Osteocyte (in vitro differentiated cells): Measurements from ENCODE around the gene LAS1L. TPM values are rescaled to one million over a fixed set of nuclear protein-coding genes. Genes with fewer than 3 reads are reported as not detected.

ENCODE experiments used
- DNase-seq: peaks from one replicate; pipeline ENCODE4 v3.0.0; 2021; ENCODE audit warnings: mixed read lengths; ENCODE audit not compliant: unreplicated experiment; ENCODE audit errors: extremely low spot score
- H3K27ac Mint-ChIP-seq: one replicate; pipeline ENCODE4 v1.8.0; 2021; ENCODE audit warnings: mild to moderate bottlenecking, mixed read lengths; ENCODE audit not compliant: unreplicated experiment
- H3K27me3 Mint-ChIP-seq: one replicate; pipeline ENCODE4 v1.8.0; 2021; ENCODE audit warnings: mixed read lengths; ENCODE audit not compliant: unreplicated experiment
- H3K36me3 Mint-ChIP-seq: one replicate; pipeline ENCODE4 v1.8.0; 2021; ENCODE audit warnings: mixed read lengths; ENCODE audit not compliant: unreplicated experiment
- H3K4me1 Mint-ChIP-seq: one replicate; pipeline ENCODE4 v1.8.0; 2021; ENCODE audit warnings: mixed read lengths; ENCODE audit not compliant: unreplicated experiment
- H3K4me3 Mint-ChIP-seq: one replicate; pipeline ENCODE4 v1.8.0; 2021; ENCODE audit warnings: mild to moderate bottlenecking, moderate library complexity, mixed read lengths; ENCODE audit not compliant: unreplicated experiment
- H3K9me3 Mint-ChIP-seq: one replicate; pipeline ENCODE4 v1.8.0; 2021; ENCODE audit warnings: mixed read lengths; ENCODE audit not compliant: unreplicated experiment
- total RNA-seq: library from RNA; stranded (reverse); gene quantifications from 2 replicates; pipeline ENCODE4 v1.2.1, GENCODE V29; 2021
- TF ChIP-seq, protein P1 (sequence below): fragments of 200-600 bp; sonication (generic); IDR thresholded peaks from 2 replicates; pipeline ENCODE4 v1.5.0; 2021; ENCODE audit warnings: antibody characterized with exemption, mild to moderate bottlenecking, moderate library complexity

LAS1L gene
- total RNA-seq, 1 donor from 2014 or later, result 33.6 TPM

DNA sequence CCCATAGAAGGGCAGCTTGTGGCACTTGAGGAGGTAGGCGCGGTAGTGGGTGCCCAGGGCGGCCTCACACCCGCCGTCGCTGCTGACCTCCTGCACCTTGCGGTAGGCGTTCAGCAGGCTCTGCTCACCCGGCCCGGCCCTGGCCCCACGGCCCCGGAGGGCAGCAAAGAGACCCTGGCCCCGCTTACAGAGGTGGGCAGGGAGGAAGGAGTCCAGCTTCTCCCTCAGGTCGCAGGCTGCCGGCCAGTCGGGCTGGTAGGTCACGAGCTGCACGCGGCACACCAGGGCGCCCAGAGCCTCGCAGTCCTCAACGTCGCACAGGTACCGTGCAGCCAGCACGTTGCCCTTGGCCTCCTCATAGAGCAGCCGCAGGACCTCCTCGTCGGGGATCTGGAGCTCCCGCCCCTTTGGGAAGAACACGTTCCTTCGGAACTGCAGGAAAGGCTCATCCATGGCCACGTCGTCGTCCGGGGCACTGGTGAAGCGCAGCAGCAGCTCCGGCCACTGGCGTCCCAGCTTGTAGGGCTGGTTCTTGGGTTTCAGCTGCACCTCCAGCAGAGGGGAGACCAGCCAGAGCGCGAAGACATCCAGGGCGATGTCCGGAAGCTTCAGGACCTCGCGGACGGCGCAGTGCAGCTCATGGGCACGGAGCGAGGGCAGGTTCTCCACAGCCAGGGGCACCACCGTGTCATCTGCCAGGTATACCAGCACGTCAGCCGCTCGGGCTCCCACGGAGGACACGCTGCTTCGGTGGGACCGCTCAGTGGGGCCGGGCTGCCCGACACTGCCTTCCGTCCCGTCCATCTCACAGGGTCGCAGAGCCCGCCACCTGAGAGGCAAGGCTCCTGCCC, 17.1 kb upstream of the LAS1L start:
- H3K4me1 Mint-ChIP-seq, result no peaks in the 10 kb centered on the region
- no peak overlapping the region for H3K27ac Mint-ChIP-seq
- DNase-seq, result no peak
- no peaks in the 10 kb centered on the region for H3K36me3 Mint-ChIP-seq
- H3K27me3 Mint-ChIP-seq, result no peaks in the 10 kb centered on the region
- H3K9me3 Mint-ChIP-seq, result no peaks in the 10 kb centered on the region
- TF ChIP-seq, protein P1, sequence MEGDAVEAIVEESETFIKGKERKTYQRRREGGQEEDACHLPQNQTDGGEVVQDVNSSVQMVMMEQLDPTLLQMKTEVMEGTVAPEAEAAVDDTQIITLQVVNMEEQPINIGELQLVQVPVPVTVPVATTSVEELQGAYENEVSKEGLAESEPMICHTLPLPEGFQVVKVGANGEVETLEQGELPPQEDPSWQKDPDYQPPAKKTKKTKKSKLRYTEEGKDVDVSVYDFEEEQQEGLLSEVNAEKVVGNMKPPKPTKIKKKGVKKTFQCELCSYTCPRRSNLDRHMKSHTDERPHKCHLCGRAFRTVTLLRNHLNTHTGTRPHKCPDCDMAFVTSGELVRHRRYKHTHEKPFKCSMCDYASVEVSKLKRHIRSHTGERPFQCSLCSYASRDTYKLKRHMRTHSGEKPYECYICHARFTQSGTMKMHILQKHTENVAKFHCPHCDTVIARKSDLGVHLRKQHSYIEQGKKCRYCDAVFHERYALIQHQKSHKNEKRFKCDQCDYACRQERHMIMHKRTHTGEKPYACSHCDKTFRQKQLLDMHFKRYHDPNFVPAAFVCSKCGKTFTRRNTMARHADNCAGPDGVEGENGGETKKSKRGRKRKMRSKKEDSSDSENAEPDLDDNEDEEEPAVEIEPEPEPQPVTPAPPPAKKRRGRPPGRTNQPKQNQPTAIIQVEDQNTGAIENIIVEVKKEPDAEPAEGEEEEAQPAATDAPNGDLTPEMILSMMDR, result no peak
- H3K4me3 Mint-ChIP-seq, result no peak overlapping the region

DNA sequence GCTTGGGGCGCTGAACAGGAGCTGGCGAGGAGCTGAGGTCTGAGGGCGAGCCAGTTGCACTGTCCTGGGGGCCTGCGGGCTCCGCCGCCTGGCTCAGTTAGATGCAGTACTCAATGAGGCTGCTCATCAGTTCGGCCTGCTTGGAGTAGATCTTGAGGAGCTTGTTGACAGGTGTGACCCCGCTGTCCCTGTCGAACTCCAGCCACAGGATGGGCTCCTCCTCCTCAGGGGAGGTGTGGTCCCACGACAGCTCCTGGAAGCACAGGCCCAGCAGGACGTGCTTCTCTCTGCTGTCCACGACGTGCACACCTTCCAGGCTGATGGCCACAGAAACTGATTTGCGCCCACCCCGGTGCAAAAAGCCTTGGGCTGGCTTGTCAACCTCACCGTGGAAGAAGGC, 16.5 kb upstream of the LAS1L start:
- Mint-ChIP-seq H3K9me3 (no peaks in the 10 kb centered on the region), H3K4me1 (no peaks in the 10 kb centered on the region), H3K27me3 (no peaks in the 10 kb centered on the region), H3K27ac (no peak overlapping the region), H3K36me3 (no peaks in the 10 kb centered on the region), H3K4me3 (no peak overlapping the region)
- DNase-seq, result no peak
- TF ChIP-seq, protein P1, result no peak

DNA sequence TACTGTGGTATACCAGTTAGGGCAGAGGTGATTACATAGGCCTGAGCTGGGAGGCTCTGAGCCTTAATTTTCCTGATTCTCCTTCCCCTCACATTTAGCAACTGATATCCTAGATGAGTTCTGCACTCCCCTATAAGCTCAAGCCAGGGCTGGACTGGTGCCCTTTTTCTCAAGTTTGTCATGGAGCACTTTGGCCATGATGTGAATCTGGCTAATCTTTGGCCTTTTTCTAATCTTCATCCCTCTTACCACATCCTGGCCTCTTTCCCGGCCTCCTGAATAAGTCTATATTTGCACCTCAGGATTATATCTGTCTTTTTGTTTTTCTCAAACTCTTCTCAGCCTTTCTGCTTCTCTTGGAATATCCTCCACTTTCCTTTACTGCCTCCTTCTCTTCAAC, 10.9 kb upstream of the LAS1L start:
- no peak for DNase-seq
- H3K27me3 Mint-ChIP-seq, result no peaks in the 10 kb centered on the region
- H3K36me3 Mint-ChIP-seq, result no peaks in the 10 kb centered on the region
- H3K9me3 Mint-ChIP-seq, result no peaks in the 10 kb centered on the region
- H3K4me3 Mint-ChIP-seq, result no peak overlapping the region
- H3K4me1 Mint-ChIP-seq, result no peaks in the 10 kb centered on the region
- no peak overlapping the region for H3K27ac Mint-ChIP-seq
- TF ChIP-seq, protein P1, result no peak

DNA sequence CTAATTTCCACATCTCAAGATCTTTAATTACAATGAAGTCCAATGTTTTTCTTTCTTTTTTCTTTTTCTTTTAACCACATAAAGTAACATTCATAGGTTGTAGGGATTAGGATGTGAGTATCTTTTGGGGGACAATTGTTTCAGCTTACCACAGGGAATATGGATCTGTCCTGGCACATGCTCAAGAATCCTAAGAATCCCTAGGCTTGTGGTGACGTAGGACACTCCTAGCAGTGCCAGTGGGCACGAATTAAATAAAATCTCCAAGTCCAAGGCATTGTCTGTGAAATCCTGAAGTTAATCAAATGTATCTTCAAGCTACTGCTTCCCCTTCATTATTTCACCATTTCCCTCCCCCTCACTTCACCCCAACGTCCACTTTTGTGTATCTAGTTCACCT, 2.6 kb upstream of the LAS1L start:
- Mint-ChIP-seq H3K4me3 (no peak overlapping the region), H3K36me3 (no peaks in the 10 kb centered on the region), H3K27ac (no peak overlapping the region), H3K4me1 (peaks cover 10% of the 10 kb centered on the region), H3K27me3 (no peaks in the 10 kb centered on the region), H3K9me3 (peaks cover 5% of the 10 kb centered on the region)
- no peak for DNase-seq
- TF ChIP-seq, protein P1, result no peak

DNA sequence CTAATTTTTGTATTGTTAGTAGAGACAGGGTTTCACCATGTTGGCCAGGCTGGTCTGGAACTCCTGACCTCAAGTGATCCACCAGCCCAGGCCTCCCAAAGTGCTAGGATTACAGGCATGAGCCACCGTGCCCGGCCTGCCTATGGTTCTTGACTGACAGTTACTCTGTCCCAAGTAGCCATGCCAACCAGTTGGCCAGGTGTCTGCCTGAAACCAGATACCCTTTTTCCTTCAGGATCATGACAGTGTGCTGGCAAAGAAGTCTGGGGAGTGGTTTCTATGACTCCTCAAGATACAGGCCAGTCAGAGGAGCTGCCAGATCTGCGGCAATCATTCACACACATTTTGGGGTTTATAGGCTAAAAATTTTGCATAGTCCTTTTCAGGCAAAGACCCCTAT, 1.7 kb upstream of the LAS1L start:
- Mint-ChIP-seq H3K27me3 (no peaks in the 10 kb centered on the region), H3K27ac (no peak overlapping the region), H3K4me3 (no peak overlapping the region), H3K9me3 (peaks cover 5% of the 10 kb centered on the region), H3K36me3 (peaks cover 3% of the 10 kb centered on the region), H3K4me1 (peaks cover 10% of the 10 kb centered on the region)
- TF ChIP-seq, protein P1, result no peak
- DNase-seq, result no peak
